GM08714 (cell line): ENCODE measurements around the gene LCA5L.
"Not testable (repeated sequence)": the region's sequence is repeated elsewhere in the genome, so short reads cannot be mapped to it uniquely, and the experiment has no call there.

Experiments used
- H3K4me3 ChIP-seq: fragments of 200-500 bp; sonication (Bioruptor generic); 2 replicates; pipeline ENCODE4 v1.5.1; 2014; ENCODE audit warnings: mild to moderate bottlenecking, low read length, inconsistent platforms
- ZNF274 ChIP-seq: IDR thresholded peaks from 2 replicates; pipeline ENCODE4 v1.6.1; 2012; ENCODE audit warnings: mild to moderate bottlenecking, low read depth, low read length

Gene LCA5L

GRCh38 chr21:39434950-39435349 is 10.6 kb downstream of the LCA5L start:
- no peak for TF ChIP-seq ZNF274
- no peak overlapping the region for H3K4me3 ChIP-seq

- H3K4me3 ChIP-seq, result no peak overlapping the region
- no peak for TF ChIP-seq ZNF274
These were observed 14.6 kb downstream of the LCA5L start for GRCh38 chr21:39430954-39431353.

GRCh38 chr21:39430457-39430856 is 15.1 kb downstream of the LCA5L start:
- TF ChIP-seq ZNF274, result no peak

DNA sequence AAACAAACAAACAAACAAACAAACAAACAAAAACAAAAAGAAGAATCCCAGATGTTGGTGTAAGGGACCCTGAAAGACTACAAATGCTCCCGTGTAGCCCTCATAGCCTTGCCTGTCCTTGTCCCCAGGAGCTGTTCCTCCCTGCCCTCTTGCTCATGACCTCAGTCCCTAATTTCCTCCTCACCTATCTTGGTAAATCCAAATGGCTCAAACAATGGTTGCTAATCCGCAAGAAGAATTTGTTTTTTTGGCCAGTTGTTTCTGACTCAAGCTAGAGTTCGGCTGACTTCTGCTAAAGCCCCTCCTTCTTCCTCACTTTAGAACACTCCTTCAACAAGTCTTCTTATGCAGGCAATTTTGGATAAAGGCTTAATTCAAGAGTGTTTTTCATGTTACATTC is 15.6 kb downstream of the LCA5L start:
- TF ChIP-seq ZNF274, result no peak

More at GRCh38 chr21:39430457-39430856, 15.1 kb downstream of the LCA5L start:
- H3K4me3 ChIP-seq, result no peak overlapping the region

DNA sequence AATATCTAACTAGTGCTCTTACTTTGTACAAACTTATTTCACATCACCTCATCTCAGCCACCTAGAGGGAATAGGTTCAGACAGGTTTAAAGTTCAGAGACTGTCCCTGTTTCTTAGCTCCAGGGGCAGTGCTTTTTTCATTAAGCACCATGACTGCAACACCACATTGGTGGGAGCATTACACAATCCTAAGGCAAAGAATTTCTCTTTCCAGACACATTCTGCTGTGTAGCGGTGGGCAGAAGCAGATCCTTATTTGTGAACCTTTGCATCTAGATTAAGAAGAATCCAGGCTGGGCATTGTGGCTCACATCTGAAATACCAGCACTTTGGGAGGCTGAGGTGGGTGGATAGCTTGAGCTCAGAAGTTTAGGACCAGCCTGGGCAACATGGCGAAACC is 16.1 kb downstream of the LCA5L start:
- TF ChIP-seq ZNF274, result no peak
- no peak overlapping the region for H3K4me3 ChIP-seq

More for the DNA sequence above, 15.6 kb downstream of the LCA5L start:
- H3K4me3 ChIP-seq, result no peak overlapping the region

GRCh38 chr21:39422527-39423241 is 22.9 kb downstream of the LCA5L start:
- TF ChIP-seq ZNF274, result no peak
- no peak overlapping the region for H3K4me3 ChIP-seq

DNA sequence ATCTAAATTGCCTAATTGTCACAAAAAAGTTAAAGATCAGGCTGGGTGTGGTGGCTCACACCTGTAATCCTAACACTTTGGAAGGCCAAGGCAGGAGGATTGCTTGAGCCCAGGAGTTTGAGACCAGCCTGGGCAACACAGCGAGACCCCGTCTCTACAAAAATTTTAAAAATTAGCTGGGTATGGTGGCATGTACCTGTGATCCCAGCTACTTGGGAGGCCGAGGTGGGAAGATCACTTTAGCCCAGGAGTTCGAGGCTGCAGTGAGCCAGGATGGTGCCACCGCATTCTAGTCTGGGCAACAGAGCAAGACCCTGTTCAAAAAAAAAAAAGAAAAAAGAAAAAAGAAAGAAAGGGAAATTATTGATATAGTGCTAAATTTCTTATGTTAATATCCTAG is 26.4 kb downstream of the LCA5L start:
- not testable (repeated sequence) for H3K4me3 ChIP-seq

GRCh38 chr21:39406065-39406464 is 39.5 kb downstream of the LCA5L start:
- H3K4me3 ChIP-seq, result no peak overlapping the region
- TF ChIP-seq ZNF274, result no peak

GRCh38 chr21:39400173-39400572 is 45.4 kb downstream of the LCA5L start:
- H3K4me3 ChIP-seq, result no peak overlapping the region
- TF ChIP-seq ZNF274, result no peak

GRCh38 chr21:39397646-39398385 is 47.8 kb downstream of the LCA5L start:
- no peak for TF ChIP-seq ZNF274
- H3K4me3 ChIP-seq, result no peak overlapping the region

DNA sequence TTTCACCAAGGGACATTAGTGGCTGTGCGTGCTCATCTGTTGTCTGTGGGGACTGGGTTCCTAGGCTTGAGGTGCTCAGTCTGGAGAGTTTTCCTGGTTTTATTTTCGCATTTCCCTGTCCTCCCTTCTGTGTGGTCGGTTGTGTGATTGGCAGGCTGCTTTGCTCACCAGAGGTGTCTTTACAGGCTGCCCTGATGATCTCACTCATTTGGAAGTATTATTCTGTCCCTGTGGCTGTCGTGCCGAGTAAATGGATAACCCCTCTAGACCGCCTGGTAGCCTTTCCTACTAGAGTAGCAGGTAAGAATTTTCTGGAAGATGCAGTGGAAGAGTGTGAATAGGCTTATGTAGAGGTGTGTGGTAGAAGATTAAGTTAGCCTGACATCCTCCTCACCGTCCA is 52.6 kb downstream of the LCA5L start:
- H3K4me3 ChIP-seq, result no peak overlapping the region
- no peak for TF ChIP-seq ZNF274

DNA sequence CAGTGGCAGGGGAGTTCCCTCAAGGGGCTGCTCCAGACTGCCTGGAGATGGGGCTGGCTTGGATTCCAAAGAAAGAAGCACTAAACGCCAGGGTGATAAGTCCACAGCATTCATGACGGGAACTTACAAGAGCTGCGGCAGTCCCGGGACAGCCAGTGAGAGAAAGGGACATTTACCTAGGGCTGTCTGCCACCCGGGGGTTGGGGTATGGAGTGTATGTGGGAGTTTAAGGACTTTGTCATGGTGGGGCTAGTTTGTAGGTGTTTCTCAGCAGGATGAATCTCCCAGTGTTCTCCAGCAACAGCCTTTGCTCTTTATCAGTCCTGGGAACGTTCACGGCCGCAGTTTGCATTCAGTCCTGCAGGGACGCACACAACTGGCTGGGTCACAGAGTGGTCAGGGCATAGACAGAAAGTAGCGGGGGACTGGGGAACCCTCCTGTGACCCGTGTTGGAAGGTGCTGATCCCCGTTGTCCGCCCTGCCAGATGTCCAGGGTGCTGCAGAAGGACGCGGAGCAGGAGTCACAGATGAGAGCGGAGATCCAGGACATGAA is 55.3 kb downstream of the LCA5L start:
- no peak overlapping the region for H3K4me3 ChIP-seq
- TF ChIP-seq ZNF274, result no peak

DNA sequence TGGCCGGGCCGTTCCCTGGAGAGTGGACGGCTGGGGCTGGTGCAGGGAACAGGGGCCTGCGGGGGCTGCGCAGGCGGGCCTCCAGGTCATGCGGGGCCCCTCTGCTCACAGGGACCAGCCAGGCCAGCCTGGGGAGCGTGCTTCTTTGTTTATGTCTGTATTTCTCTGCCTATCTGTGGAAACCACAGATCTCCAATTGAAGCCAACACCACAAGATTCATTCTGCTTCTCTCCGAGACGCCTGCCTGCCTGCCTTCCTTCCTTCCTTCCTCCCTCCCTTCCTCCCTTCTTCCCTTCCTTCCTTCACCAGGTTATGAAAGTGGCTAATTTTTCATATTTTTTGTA is 56.8 kb downstream of the LCA5L start:
- H3K4me3 ChIP-seq, result peak overlapping the region; percentile 12; the same call in 1 of the 2 replicates
- no peak for TF ChIP-seq ZNF274

DNA sequence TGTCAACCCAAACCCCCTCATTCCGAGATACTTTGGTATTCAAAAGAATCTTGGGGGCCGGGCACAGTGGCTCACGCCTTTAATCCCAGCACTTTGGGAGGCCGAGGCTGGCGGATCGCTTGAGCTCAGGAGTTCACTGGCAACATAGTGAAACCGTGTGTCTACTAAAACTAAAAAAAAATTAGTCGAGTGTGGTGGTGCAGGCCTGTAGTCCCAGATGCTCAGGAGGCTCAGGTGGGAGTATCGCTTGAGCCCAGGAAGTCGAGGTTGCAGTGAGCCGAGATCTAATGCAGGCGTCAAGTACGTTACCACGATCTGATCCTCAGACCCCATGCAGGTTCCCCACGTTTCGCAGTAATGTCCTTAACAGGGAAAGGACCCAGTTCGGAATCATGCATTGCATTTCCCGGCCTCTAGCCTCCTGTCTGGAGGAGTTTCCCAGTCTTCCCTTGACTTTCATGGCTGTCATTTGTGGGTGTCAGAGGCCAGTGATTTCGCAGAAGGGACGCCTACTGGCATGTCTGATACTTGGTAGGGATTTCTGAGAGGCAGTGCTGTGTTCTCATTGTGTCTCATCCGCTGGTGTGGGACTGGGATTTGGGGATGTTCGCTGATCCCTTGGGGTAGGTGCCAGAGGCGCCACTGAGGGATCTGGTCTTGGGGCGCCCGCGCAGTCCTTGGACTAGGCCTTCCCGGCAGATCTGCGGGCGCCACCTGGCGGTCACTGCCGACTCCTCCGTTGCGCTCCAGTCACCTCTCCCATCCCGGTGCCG is 57.4 kb downstream of the LCA5L start:
- no peak for TF ChIP-seq ZNF274
- H3K4me3 ChIP-seq, result peak overlapping the region; percentile 71

- TF ChIP-seq ZNF274, result no peak
These were observed 58.0 kb downstream of the LCA5L start for GRCh38 chr21:39387461-39388037.

More at GRCh38 chr21:39387461-39388037, 58.0 kb downstream of the LCA5L start:
- H3K4me3 ChIP-seq, result peak overlapping the region; percentile 71
